NCI-H1930 (cell line): ENCODE data around the gene PLB1.
"Not testable (repeated sequence)": the region's sequence is repeated elsewhere in the genome, so short reads cannot be mapped to it uniquely, and the experiment has no call there.

ENCODE experiments used
- DNase-seq, 2 experiments: peaks; one replicate each; lab custom pipeline; 2025; lab: John Stamatoyannopoulos, UW

PLB1 gene

GRCh38 chr2:28533044-28533680 lies 37.3 kb downstream of the PLB1 start:
- no peak for DNase-seq

DNA sequence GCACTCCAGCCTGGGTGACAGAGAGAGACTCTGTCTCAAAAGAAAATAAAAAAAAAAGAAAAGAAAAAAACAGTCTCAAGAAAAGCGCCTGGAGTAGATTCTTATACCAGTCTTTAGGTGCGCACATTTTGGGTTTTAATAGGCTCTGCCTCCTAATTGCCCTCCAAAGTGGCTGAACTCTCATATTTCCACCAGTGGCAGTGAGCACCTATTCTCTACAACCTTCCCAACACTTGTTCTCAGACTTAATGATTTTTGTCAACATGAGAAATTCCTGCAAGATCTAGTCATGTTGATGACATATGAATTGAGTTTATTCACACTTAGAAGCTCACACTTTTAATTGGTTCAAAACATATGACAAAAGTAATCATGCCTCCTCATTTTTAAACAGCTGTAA lies 39.0 kb downstream of the PLB1 start:
- DNase-seq = no peak

DNA sequence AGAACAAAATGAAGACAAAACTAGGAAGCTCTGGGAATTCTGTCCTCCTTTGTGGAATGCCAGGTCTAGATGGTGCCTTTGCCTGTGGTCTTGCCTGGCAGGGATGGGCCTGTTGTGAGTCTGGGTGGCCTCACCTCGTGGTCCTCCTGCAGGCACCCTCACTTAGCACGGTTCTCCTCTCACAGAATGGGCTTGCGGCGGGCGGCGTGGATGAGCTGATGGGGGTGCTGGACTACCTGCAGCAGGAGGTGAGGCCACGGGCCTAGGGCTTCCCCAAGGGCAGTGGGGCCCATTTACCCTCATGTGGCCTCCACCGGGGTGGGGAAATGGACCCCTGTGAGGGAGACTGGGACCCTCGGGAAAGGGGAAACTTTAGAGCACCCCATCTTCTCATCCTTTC lies 42.3 kb downstream of the PLB1 start:
- no peak for DNase-seq

DNA sequence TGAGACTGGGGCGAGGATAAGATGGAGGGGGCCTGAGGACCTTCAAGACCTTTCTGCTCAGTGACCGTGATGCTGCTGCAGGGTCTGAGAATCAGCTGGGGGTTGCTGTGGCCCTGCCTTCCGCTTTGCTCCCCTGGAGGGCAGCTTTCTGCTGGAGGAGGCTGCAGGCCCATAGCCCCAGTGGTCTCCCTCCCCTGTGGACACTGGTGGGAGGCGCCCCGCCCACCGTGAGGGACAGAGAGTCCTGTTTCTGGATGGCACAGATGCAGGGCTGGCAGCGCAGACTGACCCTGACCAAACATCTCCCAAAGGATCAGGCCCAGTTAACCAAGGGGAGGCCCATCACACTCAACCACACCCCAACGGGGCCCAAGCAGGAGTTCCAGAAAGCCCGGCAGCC lies 42.8 kb downstream of the PLB1 start:
- DNase-seq = no peak

GRCh38 chr2:28539118-28539541 lies 43.3 kb downstream of the PLB1 start:
- DNase-seq = no peak

- no peak for DNase-seq
Observed at GRCh38 chr2:28543316-28544035, 47.6 kb downstream of the PLB1 start.

DNA sequence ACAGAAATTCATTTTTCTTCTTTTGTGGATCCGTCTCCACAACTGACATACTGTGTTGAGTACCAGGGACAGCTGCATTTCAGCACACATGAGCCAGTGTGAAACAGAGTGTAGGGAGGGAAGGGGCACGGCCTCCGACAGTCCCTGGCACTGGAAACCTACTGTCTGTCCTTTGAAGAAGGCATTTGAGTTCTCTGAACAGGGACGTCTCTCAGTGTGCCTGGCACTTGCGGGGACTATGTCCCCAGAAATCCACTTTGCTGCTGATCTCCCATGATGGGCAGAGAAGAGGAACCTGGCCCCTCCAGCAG lies 48.1 kb downstream of the PLB1 start:
- DNase-seq = no peak

DNA sequence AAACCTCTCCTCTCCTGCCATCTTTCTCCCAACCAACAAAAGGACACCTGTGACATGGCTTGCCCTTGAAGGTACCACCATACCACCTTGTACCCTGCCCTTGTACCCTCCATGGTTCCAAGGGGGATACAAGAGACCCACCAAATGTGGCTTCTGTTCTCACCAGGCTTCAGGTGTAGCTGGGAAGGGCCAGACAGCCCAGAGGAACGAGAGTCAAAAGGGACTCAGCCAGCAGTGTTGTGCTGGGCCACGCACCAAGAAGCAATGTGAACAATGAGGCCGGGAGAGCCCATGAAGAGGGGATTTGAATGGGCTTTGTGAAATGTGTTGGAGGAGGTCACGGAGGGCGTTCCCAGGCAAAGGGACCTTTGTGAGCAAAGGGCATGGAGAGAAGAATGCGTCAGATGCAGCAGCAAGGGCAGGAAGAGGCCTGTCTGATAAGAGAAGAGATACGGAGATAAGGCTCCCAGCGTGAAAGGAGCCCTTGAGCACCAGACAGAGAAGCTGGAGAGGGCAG lies 48.6 kb downstream of the PLB1 start:
- DNase-seq = no peak

GRCh38 chr2:28544922-28545589 lies 49.2 kb downstream of the PLB1 start:
- no peak for DNase-seq

DNA sequence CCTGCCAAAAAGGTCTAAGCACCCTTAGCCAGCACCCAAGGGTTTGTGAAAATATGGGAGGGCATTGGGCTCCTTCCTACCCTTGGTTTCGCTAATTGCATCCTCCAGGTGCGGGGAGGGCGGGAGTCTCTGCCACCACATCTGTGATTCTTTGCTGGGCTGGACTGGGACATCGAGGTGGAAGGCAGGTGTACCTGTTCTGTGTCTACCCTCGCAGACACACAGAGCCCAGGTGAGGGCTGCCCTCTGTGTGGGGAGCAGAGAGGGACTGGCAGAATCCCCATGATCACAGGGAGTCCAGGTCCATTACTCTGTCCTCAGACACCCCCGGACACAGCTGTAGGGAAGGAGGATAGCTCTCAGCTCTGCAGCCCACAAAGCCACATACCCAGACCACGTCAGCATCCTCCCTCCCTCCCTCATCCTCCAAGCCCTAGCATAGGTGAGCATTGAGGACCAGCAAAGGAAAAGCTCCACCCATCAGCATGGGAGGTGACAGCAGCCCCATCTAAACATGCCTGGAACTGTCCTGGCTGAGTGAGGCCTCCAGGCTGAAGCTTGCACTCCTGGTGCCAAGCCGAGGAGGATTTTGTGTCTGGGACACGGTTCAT lies 49.8 kb downstream of the PLB1 start:
- DNase-seq = no peak

GRCh38 chr2:28546242-28546641 lies 50.4 kb downstream of the PLB1 start:
- no peak for DNase-seq

DNA sequence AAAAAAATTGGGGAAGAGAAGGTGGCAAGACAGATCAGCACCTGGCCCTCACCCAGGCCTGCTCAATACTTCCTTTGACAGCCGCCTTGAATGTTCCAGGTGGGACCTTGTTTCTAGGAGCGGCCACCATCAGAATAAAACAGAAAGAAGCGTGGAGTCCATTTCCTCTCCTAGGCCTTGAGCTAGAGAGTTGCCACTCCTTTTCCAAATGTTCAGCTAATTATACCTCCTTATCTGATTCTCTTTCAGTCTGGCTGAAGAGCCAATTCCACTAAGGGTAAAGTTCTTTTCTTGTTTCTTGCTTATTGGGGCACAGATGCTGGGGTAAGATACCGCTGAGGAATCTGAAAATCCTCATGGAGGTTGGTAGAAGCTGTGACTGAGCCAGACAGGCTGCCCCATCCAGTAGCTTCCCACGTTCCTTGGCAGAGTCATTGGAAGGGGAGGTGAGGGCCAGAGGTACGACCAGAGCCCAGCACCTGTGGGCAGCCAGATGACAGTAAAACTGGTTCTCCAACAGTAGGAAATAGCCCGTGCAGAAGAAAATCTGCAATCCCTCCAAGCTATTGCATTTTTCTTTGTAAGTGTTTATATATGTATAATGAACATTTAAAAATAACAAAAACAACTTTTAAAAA lies 51.5 kb downstream of the PLB1 start:
- DNase-seq = no peak

- DNase-seq = no peak
Observed at GRCh38 chr2:28547906-28548600, 52.2 kb downstream of the PLB1 start.

DNA sequence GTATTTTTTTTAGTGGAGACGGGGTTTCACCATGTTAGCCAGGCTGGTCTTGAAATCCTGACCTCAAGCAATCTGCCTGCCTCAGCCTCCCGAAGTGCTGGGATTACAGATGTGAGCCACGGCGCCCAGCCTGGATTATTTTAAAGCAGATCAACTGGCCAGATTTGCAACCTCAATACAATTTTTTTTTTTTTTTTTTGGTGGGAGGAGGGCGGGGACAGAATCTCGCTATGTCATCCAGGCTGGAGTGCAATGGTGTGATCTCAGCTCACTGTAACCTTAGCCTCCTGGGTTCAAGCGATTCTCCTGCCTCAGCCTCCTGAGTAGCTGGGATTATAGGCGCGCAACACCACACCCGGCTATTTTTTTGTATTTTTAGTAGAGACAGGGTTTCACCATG lies 54.5 kb downstream of the PLB1 start:
- DNase-seq = not testable (repeated sequence)

- DNase-seq = no peak
Observed at GRCh38 chr2:28552045-28552823, 56.4 kb downstream of the PLB1 start.

DNA sequence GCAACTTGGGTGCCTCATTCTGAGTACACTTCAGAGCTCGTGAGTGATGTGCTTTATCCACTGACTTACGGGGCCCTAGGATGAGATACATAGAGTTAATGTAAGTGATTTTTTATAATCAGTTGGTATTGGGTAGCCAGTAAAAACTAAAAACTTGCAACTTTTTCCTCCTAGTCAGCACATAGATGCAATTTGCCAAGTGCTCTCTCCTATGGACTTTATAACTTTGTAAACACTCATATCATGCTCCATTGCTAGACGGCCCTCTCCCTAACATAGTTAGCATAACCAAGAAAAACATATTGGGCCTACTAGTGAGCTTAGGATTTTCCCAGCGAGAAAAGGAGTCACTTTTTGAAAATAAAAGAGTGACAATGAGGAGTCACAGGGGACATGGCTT lies 60.4 kb downstream of the PLB1 start:
- no peak for DNase-seq

GRCh38 chr2:28557389-28558131 lies 61.7 kb downstream of the PLB1 start:
- no peak for DNase-seq

DNA sequence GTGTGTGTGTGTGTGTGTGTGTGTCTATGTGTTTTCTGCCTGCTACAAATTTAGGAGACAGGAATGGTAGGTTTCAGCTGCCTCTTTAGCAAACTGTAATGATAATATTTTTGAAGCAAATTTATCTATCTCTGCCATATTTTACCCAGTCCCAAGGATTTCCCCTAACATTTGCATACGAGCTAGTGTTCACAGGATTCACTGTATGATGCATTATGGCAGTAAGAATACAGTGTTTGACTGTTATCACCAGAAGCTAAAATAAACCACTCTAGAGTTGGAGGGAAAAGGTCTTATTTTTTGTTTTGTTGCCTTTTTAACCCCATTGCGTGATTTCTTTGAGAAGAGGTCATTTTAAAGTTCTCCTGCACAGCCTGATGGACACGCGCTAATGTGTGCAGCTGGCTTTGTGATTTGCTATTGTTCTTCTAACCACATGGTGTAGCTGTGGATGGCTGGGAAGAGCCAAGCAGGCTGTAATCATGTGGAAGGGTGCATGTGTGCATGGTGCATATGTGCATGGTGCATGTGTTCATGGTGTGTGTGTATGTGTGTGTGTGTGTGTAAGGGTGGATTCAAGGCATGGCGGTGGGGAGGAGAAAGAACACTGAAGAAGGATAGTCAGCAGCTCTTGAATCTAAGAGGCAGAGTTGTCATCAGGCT lies 62.4 kb downstream of the PLB1 start:
- DNase-seq = no peak

DNA sequence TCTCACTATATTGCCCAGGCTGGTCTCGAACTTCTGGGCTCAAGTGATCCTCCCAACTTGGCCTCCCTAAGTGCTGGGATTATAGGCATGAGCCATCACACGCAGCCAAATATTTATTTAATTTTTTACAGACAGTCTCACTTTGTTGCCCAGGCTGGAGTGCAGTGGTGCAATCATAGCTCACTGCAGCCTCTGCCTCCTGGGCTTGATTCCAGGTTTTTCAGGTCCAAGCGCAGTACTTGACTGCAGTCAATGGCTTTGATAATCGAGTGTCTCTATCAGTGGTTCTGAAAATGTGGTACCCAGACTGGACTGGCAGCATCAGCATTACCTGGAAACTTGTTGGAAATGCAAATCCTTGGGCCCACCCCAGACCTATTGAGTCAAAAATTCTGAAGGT lies 63.1 kb downstream of the PLB1 start:
- DNase-seq = no peak

- DNase-seq = no peak
Observed at GRCh38 chr2:28563869-28564268, 68.0 kb downstream of the PLB1 start.
